ENCODE results near the gene CBLC. TPM values are rescaled to one million over a fixed set of nuclear protein-coding genes. Genes with fewer than 3 reads are reported as not detected.

CBLC gene
- total and polyA plus RNA-seq, 8 donors = 3.1 to 6.1 (median 4.2) TPM

GRCh38 chr19:44840811-44841210 is 63.1 kb downstream of the CBLC start:
- Histone ChIP-seq H3K9me3 (no peaks in the 10 kb centered on the region), H3K27ac (peak overlapping the region in 1 of 2 donors; percentile 13), H3K27me3 (no peaks in the 10 kb centered on the region), H3K4me3 (no peak overlapping the region), H3K36me3 (no peaks in the 10 kb centered on the region), H3K4me1 (peaks cover 5 to 16% of the 10 kb centered on the region in 2 donors)
- intact Hi-C loops (cut with DNase I) = loop anchor here in 1 of 2 donors (5.0 kb wide), 1 partner anchor 39 kb away; no protein-coding TSS in a partner anchor
- TF ChIP-seq CTCF (IDR thresholded peaks at IDR 0.05) = no peak
- ATAC-seq (no peak), DNase-seq (no peak)

DNA sequence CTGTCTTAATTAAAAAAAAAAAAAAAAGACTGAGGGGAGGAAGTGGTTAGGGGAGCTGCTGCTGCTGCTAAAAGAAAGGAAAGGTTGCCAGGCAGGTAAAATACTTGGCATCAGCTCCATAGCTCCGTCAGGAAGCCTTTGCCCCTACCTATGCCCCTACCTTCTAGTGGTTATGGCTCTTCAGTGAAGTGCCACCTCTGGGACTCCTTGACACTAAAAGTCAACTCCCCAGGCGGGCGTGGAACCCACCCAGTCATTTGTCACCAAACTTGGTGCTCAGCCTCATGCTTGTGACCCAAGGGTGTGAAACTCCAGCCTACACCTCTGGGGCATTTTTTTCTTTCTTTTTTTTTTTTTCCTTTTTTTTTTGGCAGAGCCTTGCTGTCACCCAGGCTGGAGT is 63.5 kb downstream of the CBLC start:
- Histone ChIP-seq H3K36me3 (no peaks in the 10 kb centered on the region), H3K27ac (peak overlapping the region in 1 of 2 donors; percentile 65), H3K4me1 (peaks cover 5 to 16% of the 10 kb centered on the region in 2 donors), H3K27me3 (no peaks in the 10 kb centered on the region), H3K9me3 (no peaks in the 10 kb centered on the region), H3K4me3 (no peak overlapping the region)
- DNase-seq = peak in 2 of 4 donors; percentile 65 to 84
- intact Hi-C loops (cut with DNase I) = loop anchor here in 1 of 2 donors (5.0 kb wide), 1 partner anchor 39 kb away; no protein-coding TSS in a partner anchor
- ATAC-seq = peak; percentile 6
- no peak for TF ChIP-seq CTCF (IDR thresholded peaks at IDR 0.05)

DNA sequence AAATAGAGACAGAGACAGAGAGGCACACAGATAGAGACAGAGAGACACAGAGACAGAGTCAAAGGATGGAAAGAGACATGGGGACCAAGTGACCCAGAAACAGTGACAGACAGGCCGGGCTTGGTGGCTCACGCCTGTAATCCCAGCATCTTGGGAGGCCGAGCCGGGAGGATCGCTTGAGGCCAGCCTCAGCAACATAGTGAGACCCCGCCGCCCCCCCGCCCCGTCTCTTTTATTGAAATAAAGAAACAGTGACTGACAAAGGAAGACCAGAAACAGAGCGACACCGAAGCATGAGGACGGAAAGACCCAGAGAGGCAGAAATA is 67.6 kb downstream of the CBLC start:
- no peak for TF ChIP-seq CTCF (IDR thresholded peaks at IDR 0.05)
- ATAC-seq (no peak), DNase-seq (peak in 1 of 4 donors; percentile 50)
- H3K9me3 ChIP-seq = no peaks in the 10 kb centered on the region
- peaks cover 11 to 49% of the 10 kb centered on the region in 2 donors for H3K4me1 ChIP-seq
- H3K4me3 ChIP-seq = peak overlapping the region; percentile 27 to 85
- intact Hi-C loops (cut with DNase I) = no loop called here
- peak overlapping the region; percentile 82 to 87 for H3K27ac ChIP-seq
- no peaks in the 10 kb centered on the region for H3K36me3 ChIP-seq
- no peaks in the 10 kb centered on the region for H3K27me3 ChIP-seq

GRCh38 chr19:44845612-44846454 is 68.1 kb downstream of the CBLC start, which contains the start of gene NECTIN2:
NECTIN2 (plus strand) TSS chr19:44846297; CDS start chr19:44846526, 229 bp downstream.
- Histone ChIP-seq H3K36me3 (no peaks in the 10 kb centered on the region), H3K4me1 (peaks cover 13 to 55% of the 10 kb centered on the region in 2 donors), H3K4me3 (peak within 1 kb of the TSS; percentile 85 to 96), H3K9me3 (no peaks in the 10 kb centered on the region), H3K27me3 (no peaks in the 10 kb centered on the region), H3K27ac (peak within 1 kb of the TSS; percentile 93 to 96)
- DNase-seq = peak; percentile 98 to 99 (median 99)
- intact Hi-C loops (cut with DNase I) = no loop called here
- TF ChIP-seq CTCF (IDR thresholded peaks at IDR 0.05) = peak; percentile 36 to 42
- ATAC-seq = peak; percentile 79

DNA sequence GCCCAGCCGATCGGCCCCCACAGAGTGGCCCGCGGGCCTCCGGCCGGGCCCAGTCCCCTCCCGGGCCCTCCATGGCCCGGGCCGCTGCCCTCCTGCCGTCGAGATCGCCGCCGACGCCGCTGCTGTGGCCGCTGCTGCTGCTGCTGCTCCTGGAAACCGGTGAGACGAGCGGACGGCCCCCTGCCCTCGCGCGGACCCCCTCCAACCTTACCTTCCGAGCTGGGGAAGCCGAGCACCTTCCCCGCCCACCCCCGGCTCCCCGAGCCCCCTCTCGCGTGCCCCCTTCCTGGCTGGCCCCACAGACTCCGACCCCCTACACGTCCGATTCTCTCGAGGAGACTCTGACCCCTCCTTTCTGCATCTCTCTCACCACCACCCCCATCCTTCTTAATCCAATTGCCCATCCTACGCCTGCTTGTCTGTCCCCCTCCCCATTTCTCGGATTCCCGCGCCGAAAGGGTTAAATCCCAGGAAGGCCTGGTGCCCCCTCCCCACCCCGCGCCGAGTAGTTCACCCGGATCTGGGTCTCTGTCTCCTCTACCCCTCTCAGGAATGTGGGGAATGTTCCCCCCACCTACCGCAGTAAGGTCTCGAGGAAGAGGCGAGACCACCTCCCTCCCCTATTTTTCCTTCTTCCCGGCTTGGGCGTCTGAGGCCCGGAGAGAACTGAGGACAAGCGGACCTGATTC is 68.9 kb downstream of the CBLC start:
- H3K27ac ChIP-seq = peak overlapping the region; percentile 93 to 96
- intact Hi-C loops (cut with DNase I) = no loop called here
- ATAC-seq = no peak
- H3K4me1 ChIP-seq = peaks cover 13 to 60% of the 10 kb centered on the region in 2 donors
- DNase-seq = peak in 3 of 4 donors; percentile 45 to 60 (median 50)
- no peak for TF ChIP-seq CTCF (IDR thresholded peaks at IDR 0.05)
- peak overlapping the region; percentile 85 to 96 for H3K4me3 ChIP-seq
- no peaks in the 10 kb centered on the region for H3K9me3 ChIP-seq
- H3K27me3 ChIP-seq = no peaks in the 10 kb centered on the region
- H3K36me3 ChIP-seq = peaks cover 0 to 3% of the 10 kb centered on the region in 2 donors

Measured in left lung (tissue), 10 donors.